ENCODE data around the gene ITGB1BP1. TPM values are rescaled to one million over a fixed set of nuclear protein-coding genes. Genes with fewer than 3 reads are reported as not detected.

Gene ITGB1BP1
- total and polyA plus RNA-seq, 9 of the 15 experiments (the other 6 are each of a cell fraction or from before 2014, with no cell fraction given), result 37.8 to 95.3 (median 50.4) TPM

DNA sequence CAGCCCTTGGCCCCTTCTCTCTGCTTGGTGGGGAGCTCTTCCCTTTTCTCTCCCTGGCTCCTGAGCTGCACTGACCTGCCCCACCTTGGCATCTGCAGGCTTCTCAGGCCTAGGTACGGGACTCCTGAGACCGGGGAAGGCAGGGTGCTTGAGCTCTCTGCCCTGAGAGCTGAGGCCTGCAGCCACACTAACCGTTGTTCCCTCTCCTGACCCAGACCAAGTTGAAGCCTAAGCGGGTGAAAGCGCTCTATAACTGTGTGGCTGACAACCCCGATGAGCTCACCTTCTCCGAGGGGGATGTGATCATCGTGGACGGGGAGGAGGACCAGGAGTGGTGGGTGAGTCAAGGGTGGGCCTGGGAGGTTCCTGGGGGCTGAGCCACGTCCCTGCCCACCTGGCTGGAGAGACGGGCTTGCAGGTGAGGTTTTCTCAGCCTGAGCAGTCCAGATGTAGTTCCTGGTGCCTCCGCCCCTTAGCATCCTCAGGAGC, 22.2 kb downstream of the ITGB1BP1 start (continued):
- TF ChIP-seq, protein P1, sequence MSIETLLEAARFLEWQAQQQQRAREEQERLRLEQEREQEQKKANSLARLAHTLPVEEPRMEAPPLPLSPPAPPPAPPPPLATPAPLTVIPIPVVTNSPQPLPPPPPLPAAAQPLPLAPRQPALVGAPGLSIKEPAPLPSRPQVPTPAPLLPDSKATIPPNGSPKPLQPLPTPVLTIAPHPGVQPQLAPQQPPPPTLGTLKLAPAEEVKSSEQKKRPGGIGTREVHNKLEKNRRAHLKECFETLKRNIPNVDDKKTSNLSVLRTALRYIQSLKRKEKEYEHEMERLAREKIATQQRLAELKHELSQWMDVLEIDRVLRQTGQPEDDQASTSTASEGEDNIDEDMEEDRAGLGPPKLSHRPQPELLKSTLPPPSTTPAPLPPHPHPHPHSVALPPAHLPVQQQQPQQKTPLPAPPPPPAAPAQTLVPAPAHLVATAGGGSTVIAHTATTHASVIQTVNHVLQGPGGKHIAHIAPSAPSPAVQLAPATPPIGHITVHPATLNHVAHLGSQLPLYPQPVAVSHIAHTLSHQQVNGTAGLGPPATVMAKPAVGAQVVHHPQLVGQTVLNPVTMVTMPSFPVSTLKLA (conservative IDR thresholded peaks at IDR 0.05), result no peak
- TF ChIP-seq NFYB (IDR thresholded peaks at IDR 0.05; ENCODE audit: extremely low read depth, insufficient read length), result no peak
- no peak for TF ChIP-seq ZNF175 (CRISPR knock-in tag; IDR thresholded peaks at IDR 0.05; ENCODE audit: low read depth)
- TF ChIP-seq HLTF (IDR thresholded peaks at IDR 0.05), result no peak
- TF ChIP-seq FIP1L1 (IDR thresholded peaks at IDR 0.05; ENCODE audit: low read depth, low read length, poor library complexity, severe bottlenecking), result no peak
- TF ChIP-seq, protein P2, sequence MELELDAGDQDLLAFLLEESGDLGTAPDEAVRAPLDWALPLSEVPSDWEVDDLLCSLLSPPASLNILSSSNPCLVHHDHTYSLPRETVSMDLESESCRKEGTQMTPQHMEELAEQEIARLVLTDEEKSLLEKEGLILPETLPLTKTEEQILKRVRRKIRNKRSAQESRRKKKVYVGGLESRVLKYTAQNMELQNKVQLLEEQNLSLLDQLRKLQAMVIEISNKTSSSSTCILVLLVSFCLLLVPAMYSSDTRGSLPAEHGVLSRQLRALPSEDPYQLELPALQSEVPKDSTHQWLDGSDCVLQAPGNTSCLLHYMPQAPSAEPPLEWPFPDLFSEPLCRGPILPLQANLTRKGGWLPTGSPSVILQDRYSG (tag; conservative IDR thresholded peaks at IDR 0.05; ENCODE audit: low read depth), result no peak
